Psoas muscle (tissue), 8 donors: ENCODE results near the gene ERICH3. TPM values are rescaled to one million over a fixed set of nuclear protein-coding genes. Genes with fewer than 3 reads are reported as not detected.

ENCODE experiments used
- ATAC-seq, 4 donors: fragments of 200-7000 bp; cut with Tn5 transposase; one replicate each; pipeline ENCODE4 v1.9.1; 2020; ENCODE audit warnings: moderate library complexity in 3 of 4, mild to moderate bottlenecking in 2 of 4
- DNase-seq, 2 donors: peaks; one replicate each; pipeline ENCODE4 v3.0.0-alpha.2; 2020
- H3K27ac ChIP-seq: fragments of 200-600 bp; one replicate; pipeline ENCODE4 v1.8.0; 2022
- H3K27me3 ChIP-seq, 3 donors: fragments of 200-600 bp in 1 of 3; one replicate each; pipeline versions ENCODE4 v1.6.1 to v1.8.0; 2013 to 2022; ENCODE audit warnings: low read length in 2 of 3, mild to moderate bottlenecking in 2 of 3, moderate library complexity in 1 of 3; ENCODE audit not compliant: insufficient read depth in 3 of 3
- H3K36me3 ChIP-seq, 2 donors: fragments of 200-600 bp in 1 of 2; one replicate each; pipeline versions ENCODE4 v1.6.1 to v1.8.0; 2013 to 2022; ENCODE audit warnings: low read depth in 1 of 2, mild to moderate bottlenecking in 1 of 2, moderate library complexity in 1 of 2; ENCODE audit not compliant: insufficient read depth in 1 of 2
- H3K4me1 ChIP-seq: fragments of 200-600 bp; one replicate; pipeline ENCODE4 v1.8.0; 2022
- H3K4me3 ChIP-seq: fragments of 200-600 bp; one replicate; pipeline ENCODE4 v1.8.0; 2022; ENCODE audit warnings: mild to moderate bottlenecking
- H3K9me3 ChIP-seq: fragments of 200-600 bp; one replicate; pipeline ENCODE4 v1.8.0; 2022
- CTCF ChIP-seq: fragments of 200-600 bp; IDR thresholded peaks from one replicate; pipeline ENCODE4 v1.8.0; 2022; ENCODE audit warnings: antibody characterized with exemption
- WGBS, 3 donors: extraction: QIAGEN DNeasy Blood & Tissue Kit; methylation state at CpG; one replicate each; pipeline versions ENCODE4 v1.1.6 to v1.1.7; 2013; 5-methylcytosine and 5-hydroxymethylcytosine counted together
- intact Hi-C, 2 donors: fragments of 100-400 bp; cut with DNase I; formaldehyde crosslinking; loops; one replicate each; pipeline versions ENCODE4 v1.11.0 to v1.14.2; 2022
- long read RNA-seq, 2 donors: library from polyadenylated mRNA; unstranded; transcript quantifications; one replicate each; pipeline ENCODE4 v2.0.0, GENCODE V29; 2021
- polyA plus RNA-seq, 3 donors: library from polyadenylated mRNA; stranded (reverse); fragments of 200-250 nt; gene quantifications; one replicate each; pipeline ENCODE4 v1.2.3, GENCODE V29; 2013
- total RNA-seq, 4 donors: library from RNA; stranded (reverse); fragmentation: NEBNext Ultra II Directional in 2 of 4; extraction: Animal tissue kit (Norgen Biotek cat#: 25700) in 2 of 4; gene quantifications; one replicate each; pipeline versions ENCODE4 v1.2.1 to v1.2.4, GENCODE V29; 2021 to 2023
- donor health status: healthy with polysubstance abuse.
- donor health status: DM: no; HTN: no; CAD: no; lungs with moderate emphysema.
- donor health status: Bipolar disorder and iron deficiency.
- donor health status: healthy.
- donor health status: DM: yes; HTN: yes; CAD: no.
- donor health status: DM: no; HTN: no; CAD: no.
- donor health status: DM: no; HTN: no; CAD: no.
- donor health status: DM: yes; HTN: yes; CAD: no.

Gene ERICH3
- total RNA-seq = under 1 TPM in 1 of 4 donors, not detected in 3; 0.04 TPM
- under 1 TPM in 1 of 3 donors, not detected in 2; 0.12 TPM for polyA plus RNA-seq
- long read RNA-seq, donor 1 = 0 reads
- long read RNA-seq, donor 2 = 0 reads

DNA sequence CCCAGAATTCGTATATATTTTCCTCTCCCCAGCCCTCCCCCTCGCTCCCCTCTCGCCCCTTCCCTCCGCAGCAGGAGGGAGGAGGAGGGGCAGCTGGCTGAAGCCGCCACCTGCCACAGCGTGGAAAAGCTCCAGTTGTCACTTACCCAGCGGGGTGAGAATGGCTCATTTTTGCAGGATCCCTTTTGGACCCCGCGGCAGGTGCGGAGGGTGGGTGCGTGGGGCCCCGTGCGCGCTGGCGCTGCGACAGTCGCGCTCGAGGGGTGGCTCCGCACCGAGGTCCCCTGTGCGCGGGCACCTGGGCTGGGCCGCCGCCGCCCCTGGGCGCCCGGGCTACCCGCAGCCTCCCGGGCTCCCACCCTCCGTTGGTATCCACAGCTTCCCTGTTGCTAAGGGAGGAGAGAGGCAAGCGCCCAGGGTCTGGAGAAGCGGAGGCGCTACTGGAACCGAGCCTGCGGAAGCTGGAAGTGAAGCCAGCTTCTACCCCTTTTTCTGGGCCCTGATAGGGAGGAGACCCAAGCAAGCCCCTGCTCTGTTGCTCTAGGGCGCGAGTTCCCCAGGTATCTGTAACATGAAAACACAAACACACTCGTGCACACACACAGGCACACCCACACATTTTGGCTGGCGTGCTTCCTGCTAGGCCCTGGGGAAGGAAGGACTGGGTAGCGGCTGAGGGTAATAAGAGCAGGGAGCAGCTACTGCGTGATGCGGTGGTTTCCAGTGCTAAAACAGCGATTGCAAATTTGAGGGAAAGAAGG is at the start of gene ERICH3:
Gene ERICH3, minus strand, starts transcription at position 442 of the 761 bp plus-strand sequence. Its CDS starts 273 bp downstream, at position 169.
- ATAC-seq = no peak
- no peak for DNase-seq
- 2 to 4% (median 2%) methylated on average over 22 to 44 of the region's 44 CpGs for WGBS, 3 donors

GRCh38 chr1:74717626-74718025 is 44.0 kb upstream of the ERICH3 start:
- no peak overlapping the region for H3K27ac ChIP-seq
- peaks cover 7 to 98% of the 10 kb centered on the region in 2 donors for H3K36me3 ChIP-seq
- TF ChIP-seq CTCF = no peak
- no peak overlapping the region for H3K4me3 ChIP-seq
- no peaks in the 10 kb centered on the region for H3K9me3 ChIP-seq
- DNase-seq = no peak
- ATAC-seq = no peak
- 87 to 100% (median 92%) methylated on average over 2 of the region's 2 CpGs for WGBS, 3 donors
- H3K4me1 ChIP-seq = no peaks in the 10 kb centered on the region
- intact Hi-C loops = no loop called here
- H3K27me3 ChIP-seq = no peaks in the 10 kb centered on the region

More for the DNA sequence above, at the start of gene ERICH3:
- no peaks in the 10 kb centered on the region for H3K4me1 ChIP-seq
- TF ChIP-seq CTCF = no peak
- H3K27ac ChIP-seq = no peak within 1 kb of the TSS
- H3K4me3 ChIP-seq = peak within 1 kb of the TSS; percentile 53
- peaks cover 0 to 25% (median 3%) of the 10 kb centered on the region in 3 donors for H3K27me3 ChIP-seq
- intact Hi-C loops = no loop called here
- H3K36me3 ChIP-seq = no peaks in the 10 kb centered on the region
- H3K9me3 ChIP-seq = no peaks in the 10 kb centered on the region

DNA sequence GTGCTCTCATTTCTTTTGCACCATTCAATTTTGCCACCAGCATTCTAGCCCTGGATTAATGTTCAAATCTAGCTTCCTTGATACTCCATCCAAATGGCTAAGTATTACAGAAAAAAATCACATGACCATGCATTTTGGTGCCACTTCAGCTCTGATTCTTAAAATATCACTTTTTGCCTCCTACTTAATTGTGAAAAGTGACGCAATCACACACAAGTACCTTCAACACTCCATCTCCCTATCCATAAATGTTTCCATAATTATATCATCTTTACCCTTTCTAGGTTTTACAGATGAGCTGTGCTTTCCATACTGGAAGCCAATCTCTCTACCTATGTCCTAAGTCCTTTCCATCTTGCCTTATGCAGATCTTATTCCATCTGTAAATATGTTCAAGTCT is 43.2 kb upstream of the ERICH3 start:
- H3K4me3 ChIP-seq = no peak overlapping the region
- H3K27me3 ChIP-seq = no peaks in the 10 kb centered on the region
- intact Hi-C loops = no loop called here
- H3K9me3 ChIP-seq = no peaks in the 10 kb centered on the region
- no peak overlapping the region for H3K27ac ChIP-seq
- 97 to 98% (median 97%) methylated on average over 1 of the region's 1 CpG for WGBS, 3 donors
- no peaks in the 10 kb centered on the region for H3K4me1 ChIP-seq
- no peak for TF ChIP-seq CTCF
- DNase-seq (no peak), ATAC-seq (no peak)
- H3K36me3 ChIP-seq = peaks cover 7 to 96% of the 10 kb centered on the region in 2 donors

GRCh38 chr1:74715806-74716205 is 42.2 kb upstream of the ERICH3 start:
- no peak overlapping the region for H3K4me3 ChIP-seq
- TF ChIP-seq CTCF = no peak
- H3K27me3 ChIP-seq = no peaks in the 10 kb centered on the region
- 80 to 95% (median 93%) methylated on average over 6 of the region's 6 CpGs for WGBS, 3 donors
- intact Hi-C loops = no loop called here
- ATAC-seq (no peak), DNase-seq (no peak)
- H3K4me1 ChIP-seq = no peaks in the 10 kb centered on the region
- no peak overlapping the region for H3K27ac ChIP-seq
- H3K36me3 ChIP-seq = peaks cover 7 to 96% of the 10 kb centered on the region in 2 donors
- no peaks in the 10 kb centered on the region for H3K9me3 ChIP-seq

DNA sequence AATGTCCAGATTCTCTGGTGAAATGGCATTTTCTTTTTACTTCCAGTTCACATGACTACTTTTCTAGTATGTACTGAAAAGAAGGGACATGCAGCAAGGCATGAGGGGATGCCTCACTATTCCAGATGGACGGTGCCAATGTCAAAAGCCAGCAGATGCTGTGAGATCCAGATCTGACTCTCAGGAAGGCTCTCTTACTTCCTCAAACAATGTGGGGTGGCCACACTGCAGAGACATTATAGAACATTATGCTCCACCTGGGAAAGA is 41.6 kb upstream of the ERICH3 start:
- ATAC-seq (no peak), DNase-seq (no peak)
- no peak for TF ChIP-seq CTCF
- intact Hi-C loops = no loop called here
- H3K4me3 ChIP-seq = no peak overlapping the region
- H3K9me3 ChIP-seq = no peaks in the 10 kb centered on the region
- H3K36me3 ChIP-seq = peaks cover 7 to 96% of the 10 kb centered on the region in 2 donors
- WGBS, 3 donors = 76 to 87% (median 79%) methylated on average over 1 of the region's 1 CpG
- no peaks in the 10 kb centered on the region for H3K4me1 ChIP-seq
- no peak overlapping the region for H3K27ac ChIP-seq
- no peaks in the 10 kb centered on the region for H3K27me3 ChIP-seq
